ENCODE data around the gene ZMIZ1.

The ZMIZ1 gene

DNA sequence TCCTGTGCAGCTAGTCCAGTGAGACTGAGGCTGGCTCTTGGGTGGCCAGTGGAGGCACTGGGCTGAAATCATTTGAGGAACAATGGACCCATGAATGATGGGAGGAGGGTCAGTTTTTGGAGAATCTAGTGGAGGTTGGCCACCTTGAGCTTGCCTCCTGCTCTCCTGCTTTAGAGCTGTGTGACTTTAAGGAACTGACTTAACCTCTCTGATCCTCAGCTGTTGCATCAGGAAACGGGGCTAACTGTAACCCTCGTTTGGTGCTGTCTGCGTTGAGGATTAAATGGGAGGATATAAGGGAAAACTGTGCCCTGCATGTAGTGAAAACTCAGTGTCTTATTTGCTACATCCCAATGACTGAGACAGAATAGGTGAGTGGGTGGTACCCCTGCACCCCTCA, 163.1 kb downstream of the ZMIZ1 start:
- TF ChIP-seq POLR2A (IDR thresholded peaks at IDR 0.05; ENCODE audit: low read depth, low read length): no peak
- FAIRE-seq (no peak), DNase-seq (ENCODE audit: insufficient read length, low spot score) (no peak)

DNA sequence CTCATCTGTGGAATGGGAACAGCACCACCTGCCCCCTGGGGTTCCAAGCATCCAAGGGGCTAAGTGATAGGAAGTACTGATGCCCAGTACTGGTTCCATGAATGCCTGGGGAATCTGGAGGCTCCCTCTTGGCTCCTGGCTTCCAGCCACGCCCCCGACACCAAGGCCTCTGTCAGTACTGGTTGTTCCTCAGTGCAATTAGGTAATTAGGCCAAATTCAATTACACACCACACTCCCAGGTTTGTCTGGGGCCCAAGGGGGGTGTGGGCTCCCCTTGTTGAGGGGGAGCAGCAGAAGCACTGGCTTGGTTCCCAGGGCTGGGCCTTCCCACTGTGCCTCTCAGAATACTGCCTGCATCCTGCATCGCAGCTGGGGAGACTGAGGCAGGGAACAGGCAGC, 164.1 kb downstream of the ZMIZ1 start:
- no peak for DNase-seq (ENCODE audit: insufficient read length, low spot score)
- TF ChIP-seq POLR2A (IDR thresholded peaks at IDR 0.05; ENCODE audit: low read depth, low read length): no peak
- no peak for FAIRE-seq

DNA sequence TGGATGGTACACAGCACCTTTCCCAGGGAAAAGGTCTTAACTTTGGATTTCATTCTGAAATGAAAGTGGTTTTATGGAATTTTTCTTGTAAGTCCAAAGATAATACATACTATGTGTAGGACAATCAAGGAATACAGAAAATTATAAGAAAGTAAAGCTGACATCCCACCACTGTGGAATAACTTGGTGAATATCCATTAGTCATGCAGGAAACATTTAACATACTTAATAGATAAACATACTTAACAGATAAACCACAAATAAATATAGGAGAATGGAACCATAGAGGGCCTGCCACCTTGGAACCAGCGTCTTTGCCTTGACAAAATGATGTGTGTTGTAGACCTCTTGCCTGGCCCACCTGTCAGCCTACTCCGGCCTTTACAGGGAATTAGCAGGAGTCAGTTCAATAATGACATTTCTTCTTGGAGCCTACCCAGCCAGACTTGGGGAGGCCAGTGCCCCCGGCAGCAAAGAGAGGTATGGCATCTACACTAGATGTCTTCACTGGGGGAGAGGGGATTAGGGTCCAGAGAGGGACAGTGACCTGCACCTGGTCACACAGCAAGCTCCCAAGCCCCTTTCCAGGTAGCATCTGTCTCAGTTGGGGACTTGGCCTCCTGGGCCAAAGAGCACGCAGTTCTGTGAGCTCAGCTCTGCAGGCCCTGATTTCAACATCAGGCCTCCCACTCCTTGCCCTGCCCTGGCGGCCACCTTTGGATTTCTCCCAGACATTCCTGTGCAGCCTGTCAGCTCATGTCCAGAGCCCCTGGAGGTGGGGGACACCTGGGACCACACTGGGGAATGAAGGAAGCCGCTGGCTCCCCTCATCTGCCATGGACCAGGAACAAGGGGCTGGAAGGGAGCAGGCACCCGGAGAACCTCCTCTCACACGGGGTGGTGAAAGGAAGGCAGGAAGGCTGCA, 165.9 kb downstream of the ZMIZ1 start:
- DNase-seq (ENCODE audit: insufficient read length, low spot score) (no peak), FAIRE-seq (no peak)
- TF ChIP-seq POLR2A (IDR thresholded peaks at IDR 0.05; ENCODE audit: low read depth, low read length): no peak

DNA sequence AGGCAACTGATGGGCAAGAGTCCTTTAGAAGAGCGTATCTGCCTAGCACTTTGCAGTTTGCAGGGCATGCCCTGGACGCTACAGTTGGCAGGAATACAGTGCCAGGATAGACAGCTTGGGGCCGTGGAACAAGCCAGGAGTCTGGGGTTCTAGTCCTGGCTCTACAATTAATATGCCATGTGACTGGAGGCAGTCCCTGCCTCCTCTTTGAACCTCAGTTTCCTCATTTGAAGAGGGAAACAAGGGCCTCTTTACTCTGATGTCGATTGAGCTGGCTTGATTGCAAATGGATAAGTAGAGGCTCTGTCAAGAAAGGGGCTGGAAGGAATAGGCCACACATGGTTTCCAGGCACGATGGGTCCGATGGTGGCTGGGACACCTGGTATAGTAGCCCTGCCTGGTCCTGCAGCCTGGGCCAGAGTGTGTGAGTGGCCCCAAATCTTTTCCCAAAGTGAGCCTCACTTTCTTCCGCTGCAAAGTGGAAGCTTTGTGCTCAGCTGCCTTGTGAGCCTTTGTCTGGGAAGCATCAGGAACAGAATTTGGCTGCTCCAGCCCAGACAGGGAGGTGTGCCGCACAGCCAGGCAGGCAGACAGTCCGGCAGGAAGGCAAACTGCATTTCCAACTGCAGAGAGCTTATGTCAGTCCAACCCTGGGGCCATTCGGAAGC, 167.1 kb downstream of the ZMIZ1 start:
- no peak for DNase-seq (ENCODE audit: insufficient read length, low spot score)
- no peak for FAIRE-seq
- TF ChIP-seq POLR2A (IDR thresholded peaks at IDR 0.05; ENCODE audit: low read depth, low read length): no peak

DNA sequence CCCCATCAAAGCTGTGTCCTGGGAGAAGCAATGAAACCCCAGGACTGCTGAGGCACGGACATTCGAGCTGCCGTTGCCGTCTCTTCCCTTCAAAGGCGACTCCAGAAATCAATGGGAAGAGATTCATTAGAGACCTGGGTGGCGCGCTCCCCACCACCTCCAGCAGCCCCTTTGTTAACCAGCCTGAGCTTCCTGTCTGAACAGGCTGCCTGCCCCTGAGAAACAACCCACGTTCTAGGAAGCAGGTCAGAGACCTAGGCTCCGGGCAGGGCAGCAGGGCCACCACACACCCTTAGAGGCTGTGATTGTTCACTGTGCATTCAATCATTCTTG, 167.6 kb downstream of the ZMIZ1 start:
- FAIRE-seq: no peak

DNA sequence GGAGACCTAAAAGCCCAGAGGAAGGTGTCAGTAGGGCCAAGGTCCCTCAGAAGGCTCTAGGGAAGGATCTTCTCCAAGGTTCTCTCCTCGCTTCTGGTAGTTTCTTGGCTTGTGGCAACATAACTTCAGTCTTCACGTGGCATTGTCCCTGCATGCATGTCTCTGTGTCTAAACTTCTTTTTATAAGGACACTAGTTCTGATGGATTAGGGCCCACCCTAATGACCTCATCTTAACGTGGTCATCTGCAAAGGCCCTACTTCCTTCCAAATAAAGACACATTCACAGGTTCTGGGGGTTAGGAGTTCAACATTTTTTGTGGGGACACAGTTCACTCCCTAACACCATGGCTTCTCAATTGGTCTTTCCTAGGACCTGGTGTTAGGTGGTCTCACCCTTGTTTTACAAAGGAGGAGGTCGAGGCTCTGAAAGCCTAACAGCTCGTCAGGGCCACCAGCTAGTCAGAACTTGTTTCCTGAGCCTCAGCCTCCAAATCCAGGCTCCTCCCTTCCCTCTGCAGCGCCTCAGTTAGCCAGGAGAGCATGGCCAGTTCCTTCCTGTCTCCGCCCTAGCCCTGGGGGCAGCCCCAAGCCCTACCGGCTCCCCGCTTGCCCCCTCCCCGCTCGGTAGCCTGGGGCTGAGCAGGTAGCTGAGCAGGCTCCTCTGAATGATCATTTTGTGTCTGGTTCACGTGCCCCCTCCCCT, 168.8 kb downstream of the ZMIZ1 start:
- TF ChIP-seq POLR2A (IDR thresholded peaks at IDR 0.05; ENCODE audit: low read depth, low read length): no peak
- DNase-seq (ENCODE audit: insufficient read length, low spot score): no peak
- FAIRE-seq: no peak

More for the DNA sequence above, 167.6 kb downstream of the ZMIZ1 start:
- no peak for TF ChIP-seq POLR2A (IDR thresholded peaks at IDR 0.05; ENCODE audit: low read depth, low read length)
- no peak for DNase-seq (ENCODE audit: insufficient read length, low spot score)

DNA sequence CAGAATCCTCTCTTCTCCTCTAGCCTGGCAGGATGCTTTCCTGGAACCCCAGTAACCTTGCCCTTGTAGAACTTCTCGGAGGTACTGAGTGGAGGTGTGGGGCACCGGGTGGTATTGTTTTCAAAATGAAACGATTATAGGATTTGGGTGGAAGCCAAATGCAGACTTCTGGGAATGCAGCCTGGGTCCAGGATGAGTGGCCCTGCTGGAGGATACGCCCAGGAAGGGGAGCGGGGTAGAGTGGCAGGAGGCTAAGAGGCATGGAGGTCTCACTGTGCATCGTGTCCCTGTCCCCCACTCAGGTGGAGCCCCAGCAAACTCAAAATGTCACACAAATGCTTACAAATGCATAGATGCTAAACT, 169.4 kb downstream of the ZMIZ1 start:
- no peak for TF ChIP-seq POLR2A (IDR thresholded peaks at IDR 0.05; ENCODE audit: low read depth, low read length)
- FAIRE-seq: no peak

DNA sequence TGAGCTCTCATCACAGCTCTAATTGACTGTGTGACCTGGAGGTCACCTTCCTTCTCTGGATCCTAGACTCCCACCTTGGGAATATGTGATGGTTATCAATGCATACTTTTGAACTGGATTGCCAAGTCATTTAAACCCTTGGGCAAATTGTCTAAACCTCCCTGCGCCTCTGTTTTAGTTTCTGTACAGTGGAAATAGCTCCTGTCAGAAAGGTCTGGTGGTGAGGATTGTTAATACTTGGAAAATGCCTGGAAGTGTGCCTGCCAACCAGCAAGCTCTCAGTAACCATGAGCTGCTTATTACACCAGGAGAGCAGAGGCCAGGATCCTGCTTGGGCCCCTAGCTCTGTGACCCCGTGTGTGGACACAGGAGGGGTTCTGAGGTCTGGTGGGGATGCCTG, 169.8 kb downstream of the ZMIZ1 start:
- TF ChIP-seq POLR2A (IDR thresholded peaks at IDR 0.05; ENCODE audit: low read depth, low read length): no peak
- FAIRE-seq (no peak), DNase-seq (ENCODE audit: insufficient read length, low spot score) (no peak)

More for the DNA sequence above, 169.4 kb downstream of the ZMIZ1 start:
- DNase-seq (ENCODE audit: insufficient read length, low spot score): no peak

DNA sequence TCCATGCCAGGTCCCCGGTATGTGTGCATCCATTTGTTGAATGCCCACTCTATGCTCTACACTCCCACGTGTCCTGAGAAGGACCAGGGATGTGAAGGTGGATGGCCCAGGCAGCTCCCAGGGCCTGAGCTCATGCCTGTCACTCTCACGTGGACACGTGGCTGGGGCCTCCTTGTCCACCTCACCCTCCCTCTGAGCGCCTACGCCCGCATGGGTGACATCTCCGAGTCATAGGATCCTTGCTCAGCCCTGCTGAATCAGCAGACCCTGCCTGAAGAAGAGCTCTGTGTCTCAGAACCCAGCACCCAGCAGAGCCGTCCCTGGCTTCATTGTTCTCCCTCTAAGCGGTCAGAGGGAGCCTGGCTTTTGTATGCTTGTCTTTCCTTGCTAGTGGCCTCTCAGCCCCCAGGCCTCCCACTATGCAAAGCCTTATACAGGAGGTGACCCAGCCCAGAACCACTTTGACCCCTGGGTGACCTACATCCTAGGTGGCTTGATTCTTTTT, 170.6 kb downstream of the ZMIZ1 start:
- DNase-seq (ENCODE audit: insufficient read length, low spot score) (peak; percentile 96), FAIRE-seq (peak; percentile 41)
- TF ChIP-seq POLR2A (IDR thresholded peaks at IDR 0.05; ENCODE audit: low read depth, low read length): no peak

DNA sequence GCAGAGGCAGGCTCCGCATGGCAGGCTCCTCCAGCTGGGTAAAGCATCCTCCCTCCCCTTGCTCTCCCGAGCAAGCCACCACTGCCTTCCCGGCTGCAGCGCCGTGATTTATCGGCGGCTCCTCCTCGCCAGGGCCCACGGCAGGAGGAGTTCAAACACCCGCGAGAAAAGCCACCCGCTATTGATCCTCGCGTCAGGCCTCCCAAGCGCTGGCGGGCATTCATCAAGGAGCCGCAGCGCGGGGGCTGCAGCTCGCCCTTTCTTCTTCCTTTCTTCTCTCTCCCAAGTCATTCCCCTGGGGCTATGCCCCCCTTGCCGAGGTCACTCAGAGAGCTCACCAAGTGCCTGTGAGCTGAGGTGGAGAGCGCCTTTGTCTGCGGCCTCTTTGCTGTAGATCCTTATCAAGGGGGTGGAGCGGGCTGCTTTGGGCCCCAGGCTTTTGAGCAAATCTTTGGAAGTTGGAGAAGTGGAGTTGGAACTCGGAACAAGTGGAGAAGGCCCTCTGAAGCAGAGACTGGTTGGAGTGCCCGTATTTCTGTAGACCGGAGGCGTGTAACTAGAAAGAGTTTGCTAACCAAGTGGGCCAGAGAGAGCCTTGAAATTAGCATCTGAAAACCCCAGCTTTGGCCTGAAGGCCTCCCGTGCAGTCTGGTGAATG, 171.3 kb downstream of the ZMIZ1 start:
- no peak for FAIRE-seq
- no peak for DNase-seq (ENCODE audit: insufficient read length, low spot score)
- TF ChIP-seq POLR2A (IDR thresholded peaks at IDR 0.05; ENCODE audit: low read depth, low read length): no peak

DNA sequence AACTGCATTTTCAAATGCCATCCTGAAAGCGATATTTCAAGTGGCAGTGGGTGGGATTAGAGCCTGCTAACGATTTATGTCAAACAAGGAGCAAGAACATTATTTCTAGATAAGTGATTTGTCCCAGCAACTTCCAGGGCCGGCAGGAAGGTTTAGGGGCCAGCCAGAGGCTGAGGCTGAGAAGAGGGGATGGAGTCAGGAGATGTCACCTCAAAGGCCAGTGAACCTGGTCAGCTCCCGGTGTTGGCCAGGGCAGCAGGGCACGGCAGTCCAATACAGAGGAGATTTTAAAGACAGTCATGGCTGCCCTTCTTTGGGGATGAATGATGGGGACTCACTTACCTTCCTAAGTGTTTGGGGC, 172.8 kb downstream of the ZMIZ1 start:
- TF ChIP-seq POLR2A (IDR thresholded peaks at IDR 0.05; ENCODE audit: low read depth, low read length): no peak
- DNase-seq (ENCODE audit: insufficient read length, low spot score) (no peak), FAIRE-seq (no peak)

DNA sequence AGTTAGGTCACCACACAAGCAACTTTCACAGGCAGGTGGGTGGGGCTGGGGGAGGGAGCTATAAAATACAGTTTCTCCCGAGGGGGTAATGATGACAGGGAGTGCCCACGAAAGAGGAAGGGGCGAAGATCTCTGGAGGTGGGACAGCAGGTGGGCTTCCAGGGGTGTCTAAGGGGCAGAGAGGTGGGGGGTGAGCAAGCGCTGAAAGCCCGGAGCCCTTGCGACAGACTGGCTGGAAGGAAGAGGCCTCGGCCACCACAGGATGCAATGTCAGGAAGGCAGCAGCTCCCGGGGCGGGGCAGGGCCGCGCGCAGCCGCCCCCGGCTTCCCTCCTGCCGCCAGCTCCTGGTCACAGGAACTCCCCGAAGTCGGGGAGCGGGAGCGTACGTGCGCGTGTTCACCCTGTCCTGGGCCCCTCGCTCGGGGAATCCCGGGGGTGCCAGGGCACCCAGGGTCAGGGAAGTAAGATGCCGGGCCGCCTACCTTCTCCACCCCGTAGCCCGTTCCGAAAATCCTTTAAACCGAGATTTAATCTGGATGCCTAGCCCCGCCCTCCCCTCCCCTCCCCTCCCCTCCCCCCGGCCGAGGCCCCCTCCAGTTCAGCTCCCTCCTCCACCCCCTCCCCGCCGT, 173.3 kb downstream of the ZMIZ1 start:
- FAIRE-seq (no peak), DNase-seq (ENCODE audit: insufficient read length, low spot score) (no peak)
- TF ChIP-seq POLR2A (IDR thresholded peaks at IDR 0.05; ENCODE audit: low read depth, low read length): no peak

DNA sequence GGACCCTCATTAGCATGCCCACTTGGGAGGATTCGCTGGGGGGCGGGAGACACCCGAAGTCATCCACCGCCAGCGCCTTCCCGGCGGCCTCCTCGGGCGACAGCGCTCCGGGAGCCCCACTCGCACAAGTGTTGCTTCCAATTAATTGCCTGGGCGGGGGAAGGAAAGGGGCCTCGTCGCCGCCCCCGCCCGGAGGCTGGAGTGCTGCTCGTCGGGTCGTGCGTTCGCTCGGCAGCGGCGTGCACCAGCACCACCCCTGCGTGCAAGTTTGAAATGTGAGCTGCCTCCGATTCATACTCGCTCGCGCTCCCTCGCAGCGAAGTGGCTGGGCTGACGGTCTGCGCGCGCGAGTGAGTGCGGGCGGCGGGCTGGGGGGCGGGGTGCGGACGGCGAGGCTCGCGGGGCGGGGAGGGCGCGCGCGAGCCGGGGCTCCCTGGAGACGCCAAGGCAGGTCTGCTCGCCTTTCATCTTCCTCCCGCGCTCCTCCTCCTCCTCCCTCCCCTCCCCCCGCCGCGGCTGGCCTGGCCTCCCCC, 173.9 kb downstream of the ZMIZ1 start:
- DNase-seq (ENCODE audit: insufficient read length, low spot score) (no peak), FAIRE-seq (no peak)
- no peak for TF ChIP-seq POLR2A (IDR thresholded peaks at IDR 0.05; ENCODE audit: low read depth, low read length)
